ENCODE data around the gene NFATC2. TPM values are rescaled to one million over a fixed set of nuclear protein-coding genes. Genes with fewer than 3 reads are reported as not detected.

The NFATC2 gene
- polyA plus RNA-seq, 3 donors = 1.6 to 2.3 (median 1.6) TPM

GRCh38 chr20:51430198-51430950 lies 112.1 kb downstream of the NFATC2 start:
- no peak for DNase-seq (ENCODE audit: extremely low read depth in 1 of 11, low read depth in 9 of 11, low spot score in 4 of 11)

- no peak for DNase-seq (ENCODE audit: extremely low read depth in 1 of 11, low read depth in 9 of 11, low spot score in 4 of 11)
Observed at GRCh38 chr20:51429696-51430095, 112.8 kb downstream of the NFATC2 start.

GRCh38 chr20:51429144-51429482 lies 113.4 kb downstream of the NFATC2 start:
- DNase-seq (ENCODE audit: extremely low read depth in 1 of 11, low read depth in 9 of 11, low spot score in 4 of 11) = no peak

GRCh38 chr20:51428401-51429143 lies 113.9 kb downstream of the NFATC2 start:
- DNase-seq (ENCODE audit: extremely low read depth in 1 of 11, low read depth in 9 of 11, low spot score in 4 of 11) = peak in 6 of 11 donors; percentile 15 to 51 (median 36)

GRCh38 chr20:51427651-51428291 lies 114.7 kb downstream of the NFATC2 start:
- DNase-seq (ENCODE audit: extremely low read depth in 1 of 11, low read depth in 9 of 11, low spot score in 4 of 11) = no peak

- DNase-seq (ENCODE audit: extremely low read depth in 1 of 11, low read depth in 9 of 11, low spot score in 4 of 11) = no peak
Observed at GRCh38 chr20:51426718-51427650, 115.5 kb downstream of the NFATC2 start.

- no peak for DNase-seq (ENCODE audit: extremely low read depth in 1 of 11, low read depth in 9 of 11, low spot score in 4 of 11)
Observed at GRCh38 chr20:51425347-51426106, 117.0 kb downstream of the NFATC2 start.

- no peak for DNase-seq (ENCODE audit: extremely low read depth in 1 of 11, low read depth in 9 of 11, low spot score in 4 of 11)
Observed at GRCh38 chr20:51424270-51425117, 118.0 kb downstream of the NFATC2 start.

- DNase-seq (ENCODE audit: extremely low read depth in 1 of 11, low read depth in 9 of 11, low spot score in 4 of 11) = no peak
Observed at GRCh38 chr20:51423810-51424209, 118.7 kb downstream of the NFATC2 start.

- DNase-seq (ENCODE audit: extremely low read depth in 1 of 11, low read depth in 9 of 11, low spot score in 4 of 11) = no peak
Observed at GRCh38 chr20:51423290-51423667, 119.2 kb downstream of the NFATC2 start.

- no peak for DNase-seq (ENCODE audit: extremely low read depth in 1 of 11, low read depth in 9 of 11, low spot score in 4 of 11)
Observed at GRCh38 chr20:51422514-51423289, 119.8 kb downstream of the NFATC2 start.

GRCh38 chr20:51420805-51421204 lies 121.7 kb downstream of the NFATC2 start:
- no peak for DNase-seq (ENCODE audit: extremely low read depth in 1 of 11, low read depth in 9 of 11, low spot score in 4 of 11)

GRCh38 chr20:51420111-51420510 lies 122.4 kb downstream of the NFATC2 start:
- DNase-seq (ENCODE audit: extremely low read depth in 1 of 11, low read depth in 9 of 11, low spot score in 4 of 11) = no peak

GRCh38 chr20:51419646-51420045 lies 122.9 kb downstream of the NFATC2 start:
- DNase-seq (ENCODE audit: extremely low read depth in 1 of 11, low read depth in 9 of 11, low spot score in 4 of 11) = no peak

- no peak for DNase-seq (ENCODE audit: extremely low read depth in 1 of 11, low read depth in 9 of 11, low spot score in 4 of 11)
Observed at GRCh38 chr20:51419231-51419630, 123.3 kb downstream of the NFATC2 start.

- no peak for DNase-seq (ENCODE audit: extremely low read depth in 1 of 11, low read depth in 9 of 11, low spot score in 4 of 11)
Observed at GRCh38 chr20:51418137-51418529, 124.4 kb downstream of the NFATC2 start.
